ENCODE results near the gene RRAGD.

- TF ChIP-seq CTCF (IDR thresholded peaks at IDR 0.05) (no peak), ZFX (IDR thresholded peaks at IDR 0.05; ENCODE audit: borderline replicate concordance) (no peak)
Measured at GRCh38 chr6:89315249-89315885, 96.7 kb downstream of the RRAGD start, which contains the start of gene GABRR2.
